Stimulated activated CD8-positive, alpha-beta memory T cell treated with anti-CD3 and anti-CD28 coated beads, Interleukin-7, amount 100 ng/mL, for 24 hours (primary cell): ENCODE data around the gene ALDH4A1.
A peak's percentile ranks its signal among the peaks of the same experiment; 100 is the strongest.
"Not testable (repeated sequence)": the region's sequence is repeated elsewhere in the genome, so short reads cannot be mapped to it uniquely, and the experiment has no call there.

ENCODE experiments used
- DNase-seq: peaks from one replicate; pipeline ENCODE4 v3.0.0-alpha.2; 2020; ENCODE audit warnings: low read depth

The ALDH4A1 gene

GRCh38 chr1:18877282-18877681 is 25.1 kb downstream of the ALDH4A1 start:
- DNase-seq, result no peak

- DNase-seq, result no peak
These were observed 26.1 kb downstream of the ALDH4A1 start for GRCh38 chr1:18876210-18876609.

- no peak for DNase-seq
These were observed 26.6 kb downstream of the ALDH4A1 start for GRCh38 chr1:18875796-18876128.

- peak; percentile 54 for DNase-seq
These were observed 27.1 kb downstream of the ALDH4A1 start for GRCh38 chr1:18875107-18875795.

GRCh38 chr1:18874600-18874999 is 27.8 kb downstream of the ALDH4A1 start:
- DNase-seq, result no peak

GRCh38 chr1:18874036-18874435 is 28.3 kb downstream of the ALDH4A1 start:
- no peak for DNase-seq

GRCh38 chr1:18872071-18872611 is 30.2 kb downstream of the ALDH4A1 start:
- no peak for DNase-seq

GRCh38 chr1:18871401-18872070 is 30.8 kb downstream of the ALDH4A1 start:
- no peak for DNase-seq

- no peak for DNase-seq
These were observed 31.4 kb downstream of the ALDH4A1 start for GRCh38 chr1:18870957-18871356.

- DNase-seq, result not testable (repeated sequence)
These were observed 31.8 kb downstream of the ALDH4A1 start for GRCh38 chr1:18870595-18870865.

- no peak for DNase-seq
These were observed 32.3 kb downstream of the ALDH4A1 start for GRCh38 chr1:18869847-18870594.

- no peak for DNase-seq
These were observed 33.4 kb downstream of the ALDH4A1 start for GRCh38 chr1:18868801-18869424.

- DNase-seq, result no peak
These were observed 34.0 kb downstream of the ALDH4A1 start for GRCh38 chr1:18868354-18868753.

GRCh38 chr1:18866846-18867245 is 35.5 kb downstream of the ALDH4A1 start:
- DNase-seq, result no peak

- DNase-seq, result no peak
These were observed 36.0 kb downstream of the ALDH4A1 start for GRCh38 chr1:18866314-18866713.

- no peak for DNase-seq
These were observed 37.2 kb downstream of the ALDH4A1 start for GRCh38 chr1:18865176-18865575.

GRCh38 chr1:18861590-18861989 is 40.8 kb downstream of the ALDH4A1 start:
- DNase-seq, result no peak

GRCh38 chr1:18861082-18861481 is 41.3 kb downstream of the ALDH4A1 start:
- no peak for DNase-seq

- DNase-seq, result no peak
These were observed 42.8 kb downstream of the ALDH4A1 start, which contains the start of gene TAS1R2 for GRCh38 chr1:18859560-18859959. Gene TAS1R2, minus strand, starts transcription at chr1:18859660. Its CDS starts 0 bp downstream, at chr1:18859660.

GRCh38 chr1:18858070-18858688 is 44.2 kb downstream of the ALDH4A1 start:
- no peak for DNase-seq

- DNase-seq, result no peak
These were observed 45.9 kb downstream of the ALDH4A1 start for GRCh38 chr1:18856435-18856834.

- DNase-seq, result no peak
These were observed 46.8 kb downstream of the ALDH4A1 start for GRCh38 chr1:18855573-18855972.
